ENCODE results near the gene VGLL2. TPM values are rescaled to one million over a fixed set of nuclear protein-coding genes. Genes with fewer than 3 reads are reported as not detected.
"Not testable (repeated sequence)": the region's sequence is repeated elsewhere in the genome, so short reads cannot be mapped to it uniquely, and the experiment has no call there.

The VGLL2 gene
- not detected in 2 replicates for total RNA-seq (2014; rRNA removed; shearing (Covaris generic))

- in situ Hi-C loops (cut with HindIII; ENCODE audit: low sequenced_read_pairs) = no loop called here
Measured at GRCh38 chr6:117265410-117266256, at the start of gene VGLL2. Gene VGLL2, plus strand, starts transcription at chr6:117265558. Its CDS starts 206 bp downstream, at chr6:117265764.

GRCh38 chr6:117222861-117223260, 42.5 kb upstream of the VGLL2 start:
- in situ Hi-C loops (cut with HindIII; ENCODE audit: low sequenced_read_pairs) = no loop called here
- no peak for DNase-seq (ENCODE audit: low spot score)

More at GRCh38 chr6:117265410-117266256, at the start of gene VGLL2:
- DNase-seq (ENCODE audit: low spot score) = no peak

- no peak for DNase-seq (ENCODE audit: low spot score)
- in situ Hi-C loops (cut with HindIII; ENCODE audit: low sequenced_read_pairs) = no loop called here
Measured at GRCh38 chr6:117226778-117227177, 38.6 kb upstream of the VGLL2 start.

GRCh38 chr6:117227245-117227962, 38.0 kb upstream of the VGLL2 start:
- in situ Hi-C loops (cut with HindIII; ENCODE audit: low sequenced_read_pairs) = no loop called here
- no peak for DNase-seq (ENCODE audit: low spot score)

- no peak for DNase-seq (ENCODE audit: low spot score)
- in situ Hi-C loops (cut with HindIII; ENCODE audit: low sequenced_read_pairs) = no loop called here
Measured at GRCh38 chr6:117228202-117228601, 37.2 kb upstream of the VGLL2 start.

GRCh38 chr6:117229870-117230269, 35.5 kb upstream of the VGLL2 start:
- in situ Hi-C loops (cut with HindIII; ENCODE audit: low sequenced_read_pairs) = no loop called here
- no peak for DNase-seq (ENCODE audit: low spot score)

GRCh38 chr6:117231466-117231865, 33.9 kb upstream of the VGLL2 start:
- DNase-seq (ENCODE audit: low spot score) = no peak
- in situ Hi-C loops (cut with HindIII; ENCODE audit: low sequenced_read_pairs) = no loop called here

- DNase-seq (ENCODE audit: low spot score) = no peak
- in situ Hi-C loops (cut with HindIII; ENCODE audit: low sequenced_read_pairs) = no loop called here
Measured at GRCh38 chr6:117232196-117232595, 33.2 kb upstream of the VGLL2 start.

- DNase-seq (ENCODE audit: low spot score) = no peak
- in situ Hi-C loops (cut with HindIII; ENCODE audit: low sequenced_read_pairs) = no loop called here
Measured at GRCh38 chr6:117233145-117233544, 32.2 kb upstream of the VGLL2 start.

- DNase-seq (ENCODE audit: low spot score) = no peak
- in situ Hi-C loops (cut with HindIII; ENCODE audit: low sequenced_read_pairs) = no loop called here
Measured at GRCh38 chr6:117237561-117237960, 27.8 kb upstream of the VGLL2 start.

- in situ Hi-C loops (cut with HindIII; ENCODE audit: low sequenced_read_pairs); DNase-seq (ENCODE audit: low spot score): not testable (repeated sequence)
Measured at GRCh38 chr6:117244571-117244970, 20.8 kb upstream of the VGLL2 start.

- in situ Hi-C loops (cut with HindIII; ENCODE audit: low sequenced_read_pairs); DNase-seq (ENCODE audit: low spot score): not testable (repeated sequence)
Measured at GRCh38 chr6:117244979-117245378, 20.4 kb upstream of the VGLL2 start.

- DNase-seq (ENCODE audit: low spot score) = no peak
- in situ Hi-C loops (cut with HindIII; ENCODE audit: low sequenced_read_pairs) = no loop called here
Measured at GRCh38 chr6:117253785-117254184, 11.6 kb upstream of the VGLL2 start.

GRCh38 chr6:117262799-117263198, 2.6 kb upstream of the VGLL2 start:
- in situ Hi-C loops (cut with HindIII; ENCODE audit: low sequenced_read_pairs) = no loop called here

GRCh38 chr6:117263353-117263927, 1.9 kb upstream of the VGLL2 start:
- in situ Hi-C loops (cut with HindIII; ENCODE audit: low sequenced_read_pairs) = no loop called here
- no peak for DNase-seq (ENCODE audit: low spot score)

More at GRCh38 chr6:117262799-117263198, 2.6 kb upstream of the VGLL2 start:
- DNase-seq (ENCODE audit: low spot score) = no peak

- DNase-seq (ENCODE audit: low spot score) = no peak
- in situ Hi-C loops (cut with HindIII; ENCODE audit: low sequenced_read_pairs) = no loop called here
Measured at GRCh38 chr6:117264369-117264691, 1.0 kb upstream of the VGLL2 start.

GRCh38 chr6:117264692-117265409, 507 bp upstream of the VGLL2 start:
- in situ Hi-C loops (cut with HindIII; ENCODE audit: low sequenced_read_pairs) = no loop called here
- DNase-seq (ENCODE audit: low spot score) = no peak

GRCh38 chr6:117266257-117267053, 1.1 kb downstream of the VGLL2 start:
- no peak for DNase-seq (ENCODE audit: low spot score)
- in situ Hi-C loops (cut with HindIII; ENCODE audit: low sequenced_read_pairs) = no loop called here

- DNase-seq (ENCODE audit: low spot score) = no peak
- in situ Hi-C loops (cut with HindIII; ENCODE audit: low sequenced_read_pairs) = no loop called here
Measured at GRCh38 chr6:117267054-117267347, 1.6 kb downstream of the VGLL2 start.
